Measurements from ENCODE around the gene PLCD4. TPM values are rescaled to one million over a fixed set of nuclear protein-coding genes. Genes with fewer than 3 reads are reported as not detected.

The PLCD4 gene
- total RNA-seq, 3 donors from 2014 or later: 1.8 to 8.0 (median 2.6) TPM

GRCh38 chr2:218618102-218618860, 10.6 kb downstream of the PLCD4 start:
- H3K27ac ChIP-seq: no peak overlapping the region
- no peaks in the 10 kb centered on the region for H3K36me3 ChIP-seq
- no peaks in the 10 kb centered on the region for H3K9me3 ChIP-seq
- no peak for DNase-seq (ENCODE audit: low spot score in 2 of 2)
- H3K4me1 ChIP-seq: no peaks in the 10 kb centered on the region
- TF ChIP-seq POLR2A (IDR thresholded peaks at IDR 0.05) (no peak), CTCF (IDR thresholded peaks at IDR 0.05) (no peak), POLR2AphosphoS5 (IDR thresholded peaks at IDR 0.05) (no peak)
- no peaks in the 10 kb centered on the region for H3K27me3 ChIP-seq
- H3K4me3 ChIP-seq: no peak overlapping the region
- intact Hi-C loops (cut with DNase I; ENCODE audit: low total_unique reads): loop anchor here (5.0 kb wide), 1 partner anchor 699 kb away; no protein-coding TSS in a partner anchor

GRCh38 chr2:218621007-218621406, 13.3 kb downstream of the PLCD4 start:
- Histone ChIP-seq H3K27ac (no peak overlapping the region), H3K27me3 (no peaks in the 10 kb centered on the region), H3K9me3 (no peaks in the 10 kb centered on the region), H3K36me3 (no peaks in the 10 kb centered on the region), H3K4me3 (no peak overlapping the region), H3K4me1 (no peaks in the 10 kb centered on the region)
- no peak for DNase-seq (ENCODE audit: low spot score in 2 of 2)
- intact Hi-C loops (cut with DNase I; ENCODE audit: low total_unique reads): no loop called here
- no peak for TF ChIP-seq POLR2AphosphoS5 (IDR thresholded peaks at IDR 0.05)
- TF ChIP-seq CTCF (IDR thresholded peaks at IDR 0.05): no peak
- TF ChIP-seq POLR2A (IDR thresholded peaks at IDR 0.05): no peak

GRCh38 chr2:218622606-218623365, 15.1 kb downstream of the PLCD4 start:
- H3K27ac ChIP-seq: no peak overlapping the region
- no peak for DNase-seq (ENCODE audit: low spot score in 2 of 2)
- intact Hi-C loops (cut with DNase I; ENCODE audit: low total_unique reads): no loop called here

GRCh38 chr2:218623366-218623705, 15.6 kb downstream of the PLCD4 start:
- no peak for DNase-seq (ENCODE audit: low spot score in 2 of 2)
- intact Hi-C loops (cut with DNase I; ENCODE audit: low total_unique reads): no loop called here
- Histone ChIP-seq H3K27me3 (no peaks in the 10 kb centered on the region), H3K9me3 (no peaks in the 10 kb centered on the region), H3K36me3 (no peaks in the 10 kb centered on the region), H3K4me1 (no peaks in the 10 kb centered on the region), H3K4me3 (no peak overlapping the region), H3K27ac (no peak overlapping the region)
- TF ChIP-seq CTCF (IDR thresholded peaks at IDR 0.05) (no peak), POLR2A (IDR thresholded peaks at IDR 0.05) (no peak), POLR2AphosphoS5 (IDR thresholded peaks at IDR 0.05) (no peak)

More at GRCh38 chr2:218622606-218623365, 15.1 kb downstream of the PLCD4 start:
- Histone ChIP-seq H3K9me3 (no peaks in the 10 kb centered on the region), H3K4me3 (no peak overlapping the region), H3K4me1 (no peaks in the 10 kb centered on the region), H3K27me3 (no peaks in the 10 kb centered on the region), H3K36me3 (no peaks in the 10 kb centered on the region)
- no peak for TF ChIP-seq POLR2A (IDR thresholded peaks at IDR 0.05)
- TF ChIP-seq CTCF (IDR thresholded peaks at IDR 0.05): no peak
- TF ChIP-seq POLR2AphosphoS5 (IDR thresholded peaks at IDR 0.05): no peak

- H3K9me3 ChIP-seq: no peaks in the 10 kb centered on the region
- no peaks in the 10 kb centered on the region for H3K4me1 ChIP-seq
- intact Hi-C loops (cut with DNase I; ENCODE audit: low total_unique reads): no loop called here
- no peaks in the 10 kb centered on the region for H3K36me3 ChIP-seq
- DNase-seq (ENCODE audit: low spot score in 2 of 2): no peak
- H3K27ac ChIP-seq: no peak overlapping the region
- TF ChIP-seq POLR2AphosphoS5 (IDR thresholded peaks at IDR 0.05): no peak
- H3K4me3 ChIP-seq: no peak overlapping the region
- H3K27me3 ChIP-seq: no peaks in the 10 kb centered on the region
Observed at GRCh38 chr2:218626369-218626768, 18.7 kb downstream of the PLCD4 start.
